ENCODE measurements around the gene CERT1.

CERT1 gene

DNA sequence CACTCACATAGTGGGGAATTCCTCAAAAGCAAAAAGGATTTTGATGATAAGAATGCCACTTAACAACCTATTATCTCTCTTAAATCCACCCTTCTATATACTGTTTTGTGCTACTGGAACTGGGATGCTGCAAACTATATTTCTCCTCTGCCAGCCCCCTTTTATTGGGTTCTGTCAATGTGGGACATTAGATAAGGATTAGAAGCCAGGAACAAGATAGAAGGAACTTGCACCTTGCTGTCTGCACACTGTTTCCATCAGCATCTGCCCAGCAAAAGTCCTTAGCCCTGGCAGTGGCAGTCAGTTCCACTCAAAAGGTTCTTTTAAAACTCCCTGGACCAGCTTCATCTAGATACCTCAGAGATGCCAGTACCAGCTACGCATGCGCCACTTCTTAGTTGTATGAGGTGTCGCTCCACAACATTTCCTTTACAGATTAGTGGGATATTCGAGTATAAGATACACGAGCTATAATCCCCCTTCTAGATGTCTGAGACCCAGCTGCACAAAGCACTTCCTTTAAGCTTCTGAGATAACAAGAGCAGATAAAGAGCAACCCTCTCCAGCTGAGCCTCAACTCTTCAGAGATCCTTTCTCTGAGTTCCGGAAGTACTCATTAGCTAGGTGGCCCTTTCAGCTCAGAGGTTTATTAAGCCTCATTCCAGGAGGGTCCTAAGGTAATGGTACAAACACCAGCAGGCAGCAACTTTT lies 45.3 kb downstream of the CERT1 start:
- no peak for DNase-seq (ENCODE audit: low read depth)
- H3K4me3 ChIP-seq (ENCODE audit: low read depth, low read length) = no peak overlapping the region
- no peak for TF ChIP-seq CTCF (IDR thresholded peaks at IDR 0.05; ENCODE audit: low read depth, low read length, missing control alignments)

DNA sequence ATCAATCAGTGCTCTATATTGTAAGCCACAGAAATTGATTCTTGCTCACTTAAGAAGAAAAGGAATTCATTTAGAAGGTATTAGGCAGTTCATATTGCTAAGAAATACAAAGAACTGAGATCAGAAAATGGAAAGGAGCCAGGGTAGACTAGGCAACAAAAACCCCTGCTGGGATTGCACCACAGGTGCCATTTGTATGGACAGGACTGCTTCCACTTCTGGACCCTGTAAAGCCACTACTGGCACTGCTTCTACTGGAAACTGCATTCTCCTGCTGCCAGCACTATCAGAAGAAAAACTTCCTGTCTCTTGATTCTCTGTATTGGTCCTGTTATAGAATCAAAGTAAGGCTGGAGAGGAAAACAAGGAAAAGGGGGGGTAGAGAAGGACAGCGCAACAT lies 45.9 kb downstream of the CERT1 start:
- H3K4me3 ChIP-seq (ENCODE audit: low read depth, low read length) = no peak overlapping the region
- no peak for DNase-seq (ENCODE audit: low read depth)
- TF ChIP-seq CTCF (IDR thresholded peaks at IDR 0.05; ENCODE audit: low read depth, low read length, missing control alignments) = no peak

DNA sequence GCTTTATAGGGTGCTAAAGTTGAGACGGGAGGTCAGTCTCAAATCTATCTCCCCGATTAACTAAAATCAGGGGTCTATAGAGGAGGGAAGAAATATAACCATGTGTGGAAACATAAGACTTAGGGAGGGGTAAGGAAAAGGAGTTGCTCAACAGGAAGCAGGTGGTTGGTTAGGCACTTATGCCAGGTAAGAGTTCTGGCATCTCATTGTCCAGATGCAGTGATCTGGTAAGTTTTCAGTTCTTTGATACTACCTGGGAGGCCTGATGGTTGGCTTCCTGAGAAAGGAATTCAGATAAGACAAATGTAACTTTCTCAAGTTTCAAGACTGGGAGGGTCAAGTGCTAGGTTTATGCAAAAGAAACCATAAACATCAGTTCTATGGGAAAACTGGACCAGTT lies 47.7 kb downstream of the CERT1 start:
- DNase-seq (ENCODE audit: low read depth) = no peak
- TF ChIP-seq CTCF (IDR thresholded peaks at IDR 0.05; ENCODE audit: low read depth, low read length, missing control alignments) = no peak
- no peak overlapping the region for H3K4me3 ChIP-seq (ENCODE audit: low read depth, low read length)

DNA sequence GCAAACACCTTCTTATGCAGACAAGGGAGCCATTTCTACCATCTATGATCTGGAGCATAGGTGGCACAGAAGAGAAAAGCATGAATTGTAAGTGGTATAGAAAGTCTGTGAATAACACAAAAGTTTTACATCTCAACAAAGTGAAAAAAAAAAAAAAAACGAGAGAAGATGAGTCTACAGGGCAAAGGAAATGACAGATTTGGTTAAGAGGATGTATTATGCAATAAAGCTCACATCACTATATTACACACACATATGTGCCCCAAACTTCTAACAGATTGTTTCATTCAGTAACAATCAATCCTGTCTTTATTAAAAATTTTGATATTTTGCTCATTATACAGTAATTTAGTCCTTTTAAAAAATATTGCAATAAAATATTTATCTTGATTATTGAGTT lies 49.8 kb downstream of the CERT1 start:
- DNase-seq (ENCODE audit: low read depth) = no peak
- no peak for TF ChIP-seq CTCF (IDR thresholded peaks at IDR 0.05; ENCODE audit: low read depth, low read length, missing control alignments)
- no peak overlapping the region for H3K4me3 ChIP-seq (ENCODE audit: low read depth, low read length)

DNA sequence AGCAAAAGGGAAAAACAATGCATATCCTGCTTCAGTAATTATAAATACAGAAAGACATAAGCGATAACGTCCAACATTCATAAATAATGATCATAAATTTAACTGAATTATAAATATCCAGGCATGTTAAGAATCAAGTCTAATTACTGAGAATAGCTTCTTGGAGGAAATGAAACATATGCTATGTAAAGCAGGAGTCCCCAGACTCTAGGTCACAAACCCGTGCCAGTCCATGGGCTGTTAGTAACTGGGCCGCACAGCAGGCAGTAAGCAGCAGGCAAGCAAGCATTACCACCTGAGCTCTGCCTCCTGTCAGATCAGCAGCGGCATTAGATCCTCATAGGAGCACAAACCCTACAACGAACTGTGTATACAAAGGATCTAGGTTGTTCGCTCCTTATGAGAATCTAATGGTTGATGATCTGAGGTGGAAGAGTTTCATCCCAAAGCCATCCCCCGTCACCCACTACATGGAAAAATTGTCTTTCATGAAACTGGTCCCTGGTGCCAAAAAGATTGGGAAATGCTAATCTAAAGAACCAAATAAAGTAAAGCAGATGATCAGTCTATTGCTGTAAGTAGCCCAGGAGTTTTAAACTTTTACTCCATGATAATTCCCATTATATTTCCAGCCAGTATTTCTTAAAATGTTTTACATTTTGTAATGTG lies 50.4 kb downstream of the CERT1 start:
- DNase-seq (ENCODE audit: low read depth) = peak; percentile 35
- no peak overlapping the region; the same call in 1 of the 2 replicates for H3K4me3 ChIP-seq (ENCODE audit: low read depth, low read length)
- no peak for TF ChIP-seq CTCF (IDR thresholded peaks at IDR 0.05; ENCODE audit: low read depth, low read length, missing control alignments)

GRCh38 chr5:75460532-75460931 lies 50.9 kb downstream of the CERT1 start:
- H3K4me3 ChIP-seq (ENCODE audit: low read depth, low read length) = no peak overlapping the region
- TF ChIP-seq CTCF (IDR thresholded peaks at IDR 0.05; ENCODE audit: low read depth, low read length, missing control alignments) = no peak
- no peak for DNase-seq (ENCODE audit: low read depth)

DNA sequence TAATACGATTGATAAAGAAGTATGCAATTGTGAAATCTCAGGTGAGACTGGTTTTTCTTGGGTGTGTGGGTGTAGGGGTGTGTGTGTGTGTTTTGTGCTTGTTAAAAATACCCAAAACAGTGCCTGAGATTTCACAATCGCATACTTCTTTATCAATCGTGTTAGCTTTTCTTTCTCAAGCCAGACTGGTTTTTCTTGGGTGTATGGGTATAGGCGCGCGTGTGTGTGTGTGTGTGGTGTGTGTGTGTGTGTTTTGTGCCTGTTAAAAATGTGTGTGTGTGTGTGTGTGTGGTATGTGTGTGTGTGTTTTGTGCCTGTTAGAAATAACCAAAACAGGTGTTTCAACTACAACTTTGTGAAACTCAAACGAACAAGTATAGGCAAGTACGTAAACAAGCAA lies 53.7 kb downstream of the CERT1 start:
- no peak for DNase-seq (ENCODE audit: low read depth)
- H3K4me3 ChIP-seq (ENCODE audit: low read depth, low read length) = no peak overlapping the region
- no peak for TF ChIP-seq CTCF (IDR thresholded peaks at IDR 0.05; ENCODE audit: low read depth, low read length, missing control alignments)
